Activated naive CD4-positive, alpha-beta T cell treated with anti-CD3 and anti-CD28 coated beads for 36 hours (primary cell): ENCODE results near the gene OLFML1. TPM values are rescaled to one million over a fixed set of nuclear protein-coding genes. Genes with fewer than 3 reads are reported as not detected.
A peak's percentile ranks its signal among the peaks of the same experiment; 100 is the strongest.

Experiments
- CTCF ChIA-PET: fragments of 350-600 bp; sonication (Branson Sonifier 250); formaldehyde crosslinking; loops from one replicate; lab custom pipeline; 2021; ENCODE audit warnings: antibody characterized with exemption; lab: Charles Lee
- DNase-seq: peaks from one replicate; pipeline ENCODE4 v3.0.0-alpha.2; 2020
- H3K27ac Mint-ChIP-seq: one replicate; pipeline ENCODE4 v1.8.0; 2021; ENCODE audit warnings: mild to moderate bottlenecking, mixed read lengths
- H3K27me3 Mint-ChIP-seq: one replicate; pipeline ENCODE4 v1.8.0; 2021; ENCODE audit warnings: low read depth, mixed read lengths
- H3K36me3 Mint-ChIP-seq: one replicate; pipeline ENCODE4 v1.8.0; 2021; ENCODE audit warnings: low read depth, mixed read lengths
- H3K4me1 Mint-ChIP-seq: one replicate; pipeline ENCODE4 v1.8.0; 2021; ENCODE audit warnings: low read depth, mixed read lengths
- H3K4me3 Mint-ChIP-seq: one replicate; pipeline ENCODE4 v1.8.0; 2021; ENCODE audit warnings: mild to moderate bottlenecking, moderate library complexity, mixed read lengths
- H3K9me3 Mint-ChIP-seq: one replicate; pipeline ENCODE4 v1.8.0; 2021; ENCODE audit warnings: mixed read lengths
- intact Hi-C: fragments of 100-400 bp; cut with micrococcal nuclease; formaldehyde crosslinking; loops from one replicate; pipeline ENCODE4 v1.15.1; 2023
- total RNA-seq, 2 experiments: library from RNA; stranded (reverse); gene quantifications; one replicate each; pipeline ENCODE4 v1.2.3, GENCODE V29; 2021

Gene OLFML1
- total RNA-seq, 2 experiments from 2014 or later, result not detected

DNA sequence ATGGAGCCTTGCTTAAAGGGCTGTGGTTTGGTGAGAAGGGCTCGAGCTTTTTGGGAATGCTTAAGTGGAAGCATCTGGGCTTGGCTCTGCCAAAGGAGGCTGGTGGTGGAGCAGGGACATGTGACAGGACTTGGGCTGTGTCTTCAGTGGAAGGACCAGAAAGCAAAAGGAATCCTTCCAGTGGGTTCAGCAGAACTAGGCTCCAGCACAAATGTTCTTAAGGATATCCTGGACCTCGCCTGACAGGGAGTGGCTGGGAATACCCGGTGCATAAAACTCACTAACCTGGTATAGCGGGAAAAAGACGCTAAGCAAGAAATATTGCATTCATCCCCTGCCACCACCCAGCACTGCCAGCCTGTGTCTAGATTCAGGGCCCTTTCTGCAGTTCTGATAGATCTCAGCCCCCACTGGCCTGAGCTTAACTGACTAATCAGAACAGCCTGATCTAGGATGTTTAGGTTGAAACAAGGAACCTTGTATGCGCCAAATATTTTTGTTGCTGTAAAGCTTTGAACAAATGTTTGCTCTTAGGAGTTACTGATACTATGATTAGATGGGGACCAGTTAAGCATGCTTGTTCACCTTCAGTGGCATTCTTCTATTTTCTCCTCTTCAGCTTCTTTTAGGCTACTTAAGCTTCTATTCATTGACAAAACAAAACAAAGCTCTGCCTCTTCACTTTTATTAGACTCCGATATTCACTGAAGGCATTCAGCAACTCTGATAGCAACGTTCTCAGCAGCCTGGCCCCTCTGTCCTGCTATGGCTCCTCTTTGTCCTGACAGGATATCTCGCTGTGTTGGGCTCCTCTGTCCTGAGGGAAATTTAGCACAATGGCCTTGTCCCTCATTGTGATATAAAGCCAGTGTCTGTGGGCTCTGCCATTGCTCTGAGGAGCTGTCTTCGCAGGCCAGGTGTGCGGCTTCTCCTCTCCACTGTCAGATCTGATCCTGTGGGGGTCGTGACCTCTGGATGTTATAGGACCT is 53.5 kb downstream of the OLFML1 start:
- DNase-seq, result no peak
- Mint-ChIP-seq H3K36me3 (no peaks in the 10 kb centered on the region), H3K9me3 (no peaks in the 10 kb centered on the region), H3K4me3 (no peak overlapping the region), H3K27me3 (no peaks in the 10 kb centered on the region), H3K4me1 (peaks cover 74% of the 10 kb centered on the region), H3K27ac (no peak overlapping the region)
- CTCF ChIA-PET, result interaction anchor here (0.8 to 2.2 kb wide), 5 partner anchors 9 to 130 kb away, joined by 3 to 10 read pairs (median 6); partner anchors contain the start of gene PPFIBP2
- intact Hi-C loops, result loop anchor here (1.0 to 2.0 kb wide), 2 partner anchors 18 to 25 kb away; partner anchors contain the start of gene PPFIBP2

DNA sequence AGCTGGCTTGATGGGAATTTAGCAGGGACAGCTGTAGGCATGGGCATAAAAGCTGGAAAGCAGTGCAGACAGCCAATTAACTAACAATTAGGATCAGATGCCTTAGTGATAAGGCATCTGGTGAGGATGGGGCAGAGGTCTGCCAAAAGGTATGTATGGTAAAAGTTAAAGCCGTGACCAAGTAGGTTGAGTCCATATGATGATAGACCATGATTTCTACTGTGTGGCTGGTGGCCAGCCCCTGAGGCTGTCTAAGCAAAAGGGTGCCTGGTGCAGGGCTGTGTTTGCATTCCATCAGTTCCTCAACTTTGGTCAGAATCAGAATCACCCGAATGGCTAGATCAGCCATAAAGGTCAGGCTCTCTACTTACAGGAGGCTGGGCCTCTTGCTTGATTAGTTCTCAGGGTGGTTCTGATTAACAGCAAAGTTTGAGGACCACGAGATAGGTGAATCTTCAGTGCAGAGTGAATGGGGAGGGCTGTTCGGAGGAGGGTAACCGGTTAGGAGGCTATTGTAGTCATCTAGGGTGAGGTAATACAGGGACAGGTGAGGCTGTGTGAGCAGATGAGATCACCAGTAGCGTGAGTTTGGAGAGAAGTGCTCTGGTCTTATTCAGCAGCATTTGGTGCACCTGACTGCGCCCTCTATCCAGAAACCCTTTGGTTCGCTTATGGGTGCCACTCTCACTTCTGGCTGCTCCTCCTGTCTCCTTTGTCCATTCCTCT is 55.7 kb downstream of the OLFML1 start:
- no peaks in the 10 kb centered on the region for H3K36me3 Mint-ChIP-seq
- no peak for DNase-seq
- H3K4me1 Mint-ChIP-seq, result peaks cover 57% of the 10 kb centered on the region
- CTCF ChIA-PET, result no interaction called here
- H3K9me3 Mint-ChIP-seq, result no peaks in the 10 kb centered on the region
- intact Hi-C loops, result no loop called here
- no peaks in the 10 kb centered on the region for H3K27me3 Mint-ChIP-seq
- H3K4me3 Mint-ChIP-seq, result no peak overlapping the region
- no peak overlapping the region for H3K27ac Mint-ChIP-seq

DNA sequence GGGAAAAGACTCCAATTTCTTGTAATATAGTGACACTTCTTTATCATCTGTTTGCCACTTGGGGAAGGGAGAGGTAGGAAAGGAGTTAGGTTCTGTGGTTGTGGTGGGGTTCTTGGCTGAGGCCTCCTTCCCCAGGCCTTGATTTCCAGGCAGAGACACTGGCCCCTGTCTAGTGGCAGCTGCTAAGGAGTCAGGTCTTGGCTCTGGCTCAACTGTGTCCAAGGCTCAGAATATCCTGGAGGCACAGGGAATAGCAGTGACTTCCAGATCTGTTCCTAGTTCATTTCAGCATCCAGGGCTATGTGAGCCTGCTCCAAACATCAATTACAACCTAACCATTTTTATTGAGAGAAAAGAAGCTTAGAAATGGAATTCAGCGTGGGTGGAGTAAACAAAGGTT is 58.0 kb downstream of the OLFML1 start:
- no peak overlapping the region for H3K27ac Mint-ChIP-seq
- CTCF ChIA-PET, result interaction anchor here (1.2 kb wide), 1 partner anchor 30 kb away, joined by 3 read pairs; the partner anchor contains the start of gene PPFIBP2

DNA sequence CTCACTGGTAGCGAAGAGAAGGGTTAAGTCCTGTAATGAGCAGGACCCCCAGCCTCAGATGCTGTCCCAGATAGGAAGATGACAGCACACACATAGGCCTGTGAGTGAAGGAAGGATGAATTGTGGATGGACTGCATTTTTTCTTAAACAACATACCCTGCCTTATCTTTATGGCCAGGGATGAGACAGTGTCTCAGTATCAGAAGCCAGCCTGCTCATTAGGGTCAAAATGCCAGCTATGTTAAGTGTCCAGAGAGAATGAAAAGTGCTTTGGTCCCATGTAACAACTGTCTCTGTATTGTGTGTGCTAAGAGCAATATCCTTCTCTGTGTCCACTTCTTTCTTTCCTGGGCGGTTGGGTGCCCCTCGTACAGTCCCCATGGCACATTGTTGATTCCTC is 58.7 kb downstream of the OLFML1 start:
- no peak overlapping the region for H3K27ac Mint-ChIP-seq
- peaks cover 35% of the 10 kb centered on the region for H3K4me1 Mint-ChIP-seq
- CTCF ChIA-PET, result interaction anchor here (1.2 kb wide), 1 partner anchor 31 kb away, joined by 3 read pairs; the partner anchor contains the start of gene PPFIBP2
- H3K4me3 Mint-ChIP-seq, result no peak overlapping the region
- DNase-seq, result no peak
- no peaks in the 10 kb centered on the region for H3K27me3 Mint-ChIP-seq
- intact Hi-C loops, result no loop called here
- H3K9me3 Mint-ChIP-seq, result no peaks in the 10 kb centered on the region
- H3K36me3 Mint-ChIP-seq, result no peaks in the 10 kb centered on the region

More for the DNA sequence above, 58.0 kb downstream of the OLFML1 start:
- DNase-seq, result no peak
- intact Hi-C loops, result no loop called here
- H3K4me1 Mint-ChIP-seq, result peaks cover 38% of the 10 kb centered on the region
- no peaks in the 10 kb centered on the region for H3K36me3 Mint-ChIP-seq
- no peak overlapping the region for H3K4me3 Mint-ChIP-seq
- no peaks in the 10 kb centered on the region for H3K9me3 Mint-ChIP-seq
- H3K27me3 Mint-ChIP-seq, result no peaks in the 10 kb centered on the region

DNA sequence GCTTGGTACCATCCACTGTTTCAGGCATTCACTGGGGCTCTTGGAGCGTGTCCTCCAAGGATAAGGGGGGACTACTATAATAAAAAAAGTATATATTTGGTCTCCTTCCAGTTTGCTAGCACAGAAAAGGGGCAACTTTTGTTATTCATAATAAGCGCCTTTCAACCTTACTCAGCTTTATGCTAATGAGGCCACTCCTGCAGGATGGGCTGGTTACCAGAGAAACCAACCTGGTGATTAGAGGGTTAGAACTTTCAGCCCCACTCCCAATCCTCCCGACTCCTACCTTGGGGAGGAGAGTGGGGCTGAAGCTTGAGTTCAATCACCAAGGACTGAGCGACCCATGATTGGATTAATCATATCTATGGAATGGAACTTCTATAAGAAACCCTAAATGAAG is 60.3 kb downstream of the OLFML1 start:
- CTCF ChIA-PET, result interaction anchor here (0.7 kb wide), 1 partner anchor 23 kb away, joined by 3 read pairs; no protein-coding TSS in a partner anchor
- H3K27ac Mint-ChIP-seq, result no peak overlapping the region
- intact Hi-C loops, result no loop called here

DNA sequence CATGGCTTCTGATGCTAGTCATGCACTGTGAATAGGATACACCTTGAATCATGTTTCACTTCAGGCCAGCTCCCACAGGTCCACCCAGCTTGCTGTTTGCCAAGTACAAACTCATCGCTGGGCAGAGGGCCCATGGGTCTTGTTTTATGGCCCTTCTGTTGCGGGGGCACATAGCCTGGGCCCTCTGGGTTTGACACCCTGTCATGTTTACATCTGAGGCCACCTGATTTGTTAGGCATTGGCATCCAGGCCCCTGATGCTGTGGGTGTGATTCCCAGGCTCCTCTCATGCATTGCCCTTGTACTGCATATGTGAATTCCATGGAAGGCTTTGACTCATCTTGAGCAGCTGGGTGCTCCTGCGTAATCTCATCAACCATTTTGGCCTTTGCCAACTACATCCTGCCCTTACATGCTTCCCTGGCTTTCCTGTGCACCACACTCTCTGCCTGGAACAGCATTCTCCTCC is 61.1 kb downstream of the OLFML1 start:
- no peak for DNase-seq
- Mint-ChIP-seq H3K4me3 (no peak overlapping the region), H3K36me3 (peaks cover 9% of the 10 kb centered on the region), H3K4me1 (peaks cover 25% of the 10 kb centered on the region), H3K9me3 (no peaks in the 10 kb centered on the region), H3K27me3 (no peaks in the 10 kb centered on the region), H3K27ac (no peak overlapping the region)
- CTCF ChIA-PET, result no interaction called here
- intact Hi-C loops, result no loop called here

More for the DNA sequence above, 60.3 kb downstream of the OLFML1 start:
- peaks cover 7% of the 10 kb centered on the region for H3K36me3 Mint-ChIP-seq
- H3K27me3 Mint-ChIP-seq, result no peaks in the 10 kb centered on the region
- H3K4me1 Mint-ChIP-seq, result peaks cover 28% of the 10 kb centered on the region
- no peak for DNase-seq
- H3K9me3 Mint-ChIP-seq, result no peaks in the 10 kb centered on the region
- no peak overlapping the region for H3K4me3 Mint-ChIP-seq

DNA sequence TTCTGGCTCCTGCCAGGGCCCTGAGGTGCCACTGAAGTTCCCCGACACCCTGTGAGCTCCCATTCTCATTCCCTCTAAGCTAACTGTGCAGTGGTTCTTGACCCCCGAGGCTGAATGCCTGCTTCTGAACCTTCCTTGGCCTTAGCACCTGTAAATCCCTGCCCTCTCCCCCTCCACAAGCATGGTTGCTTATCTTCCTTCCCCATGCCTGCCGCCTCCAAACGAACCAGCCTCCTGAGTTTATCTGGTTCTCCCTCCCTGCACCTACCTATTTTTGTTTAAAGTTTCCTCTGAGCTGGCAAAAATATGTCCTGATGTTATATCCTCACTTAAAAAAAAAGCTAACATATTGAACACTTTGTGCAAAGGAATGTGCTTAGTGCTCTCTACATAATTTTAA is 62.4 kb downstream of the OLFML1 start:
- no peaks in the 10 kb centered on the region for H3K9me3 Mint-ChIP-seq
- CTCF ChIA-PET, result interaction anchor here (0.8 to 2.6 kb wide), 5 partner anchors 9 to 109 kb away, joined by 3 to 21 read pairs (median 6); partner anchors contain the start of gene PPFIBP2
- no peak overlapping the region for H3K27ac Mint-ChIP-seq
- no peaks in the 10 kb centered on the region for H3K27me3 Mint-ChIP-seq
- DNase-seq, result no peak
- intact Hi-C loops, result no loop called here
- H3K4me3 Mint-ChIP-seq, result no peak overlapping the region
- H3K4me1 Mint-ChIP-seq, result peaks cover 18% of the 10 kb centered on the region
- H3K36me3 Mint-ChIP-seq, result peaks cover 12% of the 10 kb centered on the region

DNA sequence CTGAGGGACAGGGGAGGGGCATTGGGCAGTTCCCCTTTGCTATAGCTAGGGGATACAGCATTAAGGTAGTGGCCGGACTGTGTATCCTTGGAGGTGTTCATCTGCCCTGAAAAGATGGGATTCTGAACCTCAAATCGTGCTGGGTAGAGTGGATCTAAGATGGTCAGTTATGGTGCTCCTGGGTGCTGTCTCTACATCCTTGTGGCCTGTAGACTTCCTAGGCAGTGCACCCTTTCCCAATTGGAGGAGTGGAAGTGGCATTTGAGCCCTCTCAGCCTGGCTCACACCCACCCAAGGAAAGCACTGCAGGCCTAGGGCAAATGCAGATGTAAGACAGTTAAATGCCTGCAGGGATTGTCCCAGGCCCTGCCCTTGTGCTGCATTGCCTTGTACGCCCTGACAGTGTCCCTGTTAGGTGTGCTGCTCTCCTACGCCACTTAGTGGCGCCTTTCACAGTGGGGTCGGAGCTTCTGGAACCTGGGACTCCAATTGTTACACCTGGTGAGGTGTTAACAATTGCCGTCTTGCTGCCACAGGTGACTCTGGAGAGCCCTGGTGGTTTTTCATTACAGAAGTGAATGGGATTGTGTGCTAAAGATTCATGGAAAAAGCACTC is 63.5 kb downstream of the OLFML1 start:
- CTCF ChIA-PET, result interaction anchor here (0.6 to 2.6 kb wide), 8 partner anchors 10 to 456 kb away, joined by 3 to 21 read pairs (median 5); partner anchors contain the start of gene PPFIBP2
- no peaks in the 10 kb centered on the region for H3K9me3 Mint-ChIP-seq
- H3K36me3 Mint-ChIP-seq, result peaks cover 15% of the 10 kb centered on the region
- H3K27ac Mint-ChIP-seq, result no peak overlapping the region
- peak; percentile 63 for DNase-seq
- no peak overlapping the region for H3K4me3 Mint-ChIP-seq
- intact Hi-C loops, result loop anchor here (1.0 kb wide), 1 partner anchor 35 kb away; the partner anchor contains the start of gene PPFIBP2
- H3K4me1 Mint-ChIP-seq, result peaks cover 11% of the 10 kb centered on the region
- no peaks in the 10 kb centered on the region for H3K27me3 Mint-ChIP-seq

DNA sequence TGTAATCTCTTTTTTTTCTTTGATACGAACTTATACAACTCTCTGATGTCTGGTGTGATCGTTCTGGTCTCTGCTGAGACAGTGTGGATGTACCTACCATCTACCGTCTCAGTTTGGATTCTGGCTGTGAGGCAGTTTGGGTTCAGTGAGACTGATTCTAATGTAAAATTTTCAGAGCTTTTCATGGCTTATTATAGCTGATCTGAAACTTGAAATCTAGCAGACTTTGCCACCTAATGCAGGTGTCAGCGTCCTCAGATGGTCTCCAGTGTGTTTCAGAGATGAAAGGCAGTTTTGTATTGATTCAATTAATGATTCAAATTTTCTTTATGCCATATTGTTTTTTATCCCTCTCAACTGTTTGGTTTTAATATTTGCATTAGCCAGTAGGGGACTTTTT is 64.4 kb downstream of the OLFML1 start:
- H3K36me3 Mint-ChIP-seq, result peaks cover 21% of the 10 kb centered on the region
- H3K27me3 Mint-ChIP-seq, result no peaks in the 10 kb centered on the region
- H3K4me1 Mint-ChIP-seq, result peaks cover 11% of the 10 kb centered on the region
- H3K4me3 Mint-ChIP-seq, result no peak overlapping the region
- DNase-seq, result no peak
- intact Hi-C loops, result loop anchor here (1.0 kb wide), 1 partner anchor 36 kb away; the partner anchor contains the start of gene PPFIBP2
- no peak overlapping the region for H3K27ac Mint-ChIP-seq
- CTCF ChIA-PET, result interaction anchor here (0.7 to 2.6 kb wide), 6 partner anchors 10 to 457 kb away, joined by 3 to 21 read pairs (median 5); partner anchors contain the start of gene PPFIBP2
- H3K9me3 Mint-ChIP-seq, result no peaks in the 10 kb centered on the region

DNA sequence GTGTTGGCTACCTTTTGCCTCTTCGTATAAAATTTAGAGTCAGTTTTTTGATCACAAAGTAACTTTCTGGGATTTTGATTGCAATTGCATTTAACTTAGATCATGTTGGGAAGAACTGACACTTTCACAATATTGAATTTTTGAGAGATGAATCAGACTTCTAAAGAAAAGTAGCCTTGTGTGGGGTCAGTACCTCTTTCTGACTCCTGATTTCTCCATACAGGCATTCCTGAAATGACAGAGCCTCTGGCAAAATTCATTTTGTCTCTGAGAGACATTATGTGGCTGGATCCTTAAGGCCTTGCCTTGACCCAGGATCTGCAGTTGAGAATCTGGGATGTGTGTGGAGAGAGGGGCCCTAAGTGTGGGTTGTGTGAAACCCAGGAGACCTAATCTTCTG is 66.3 kb downstream of the OLFML1 start:
- Mint-ChIP-seq H3K4me3 (no peak overlapping the region), H3K36me3 (peaks cover 24% of the 10 kb centered on the region), H3K27me3 (no peaks in the 10 kb centered on the region), H3K27ac (no peak overlapping the region), H3K9me3 (no peaks in the 10 kb centered on the region), H3K4me1 (peaks cover 10% of the 10 kb centered on the region)
- no peak for DNase-seq
- CTCF ChIA-PET, result interaction anchor here (1.1 to 1.6 kb wide), 2 partner anchors 12 to 36 kb away, joined by 4 to 9 read pairs; no protein-coding TSS in a partner anchor
- intact Hi-C loops, result no loop called here

DNA sequence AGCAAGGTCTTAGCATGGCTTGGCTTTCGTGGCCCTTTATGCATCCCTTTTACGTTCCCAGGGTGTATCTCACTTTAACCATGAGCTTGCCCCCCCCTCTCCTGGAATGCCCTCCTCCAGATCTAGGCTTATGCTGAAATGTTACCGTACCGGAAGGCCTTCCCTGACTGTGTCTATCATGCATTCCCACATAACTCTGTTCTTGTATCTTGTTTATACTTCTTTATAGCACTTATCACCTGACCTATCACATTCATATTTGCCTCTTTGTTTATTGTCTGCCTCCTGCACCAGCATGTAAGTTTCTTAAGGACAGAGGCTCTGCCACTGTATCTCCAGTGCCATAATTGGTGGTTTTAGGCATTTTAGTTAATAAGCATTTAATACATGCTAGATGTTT is 67.4 kb downstream of the OLFML1 start:
- Mint-ChIP-seq H3K27me3 (no peaks in the 10 kb centered on the region), H3K27ac (no peak overlapping the region), H3K36me3 (peaks cover 27% of the 10 kb centered on the region), H3K4me1 (peaks cover 15% of the 10 kb centered on the region), H3K4me3 (no peak overlapping the region), H3K9me3 (no peaks in the 10 kb centered on the region)
- intact Hi-C loops, result no loop called here
- DNase-seq, result no peak
- CTCF ChIA-PET, result interaction anchor here (1.1 kb wide), 1 partner anchor 37 kb away, joined by 4 read pairs; no protein-coding TSS in a partner anchor
